Stimulated activated memory B cell treated with anti-CD40 and anti-IgM and Interleukin-4, amounts not matched to agents 10 μg/mL and 1 μg/mL and 100 μg/mL, for 72 hours (primary cell): ENCODE results near the gene ATXN10.

Experiments
- ATAC-seq: fragments of 150-1000 bp; cut with Tn5 transposase; 2 replicates; pipeline ENCODE4 v1.10.0; 2021
- H3K27ac Mint-ChIP-seq: one replicate; pipeline ENCODE4 v1.8.0; 2022; ENCODE audit warnings: mild to moderate bottlenecking, mixed read lengths
- H3K27me3 Mint-ChIP-seq: one replicate; pipeline ENCODE4 v1.8.0; 2022; ENCODE audit warnings: mixed read lengths
- H3K36me3 Mint-ChIP-seq: one replicate; pipeline ENCODE4 v1.8.0; 2022; ENCODE audit warnings: mixed read lengths
- H3K4me1 Mint-ChIP-seq: one replicate; pipeline ENCODE4 v1.8.0; 2022; ENCODE audit warnings: mixed read lengths
- H3K4me3 Mint-ChIP-seq: one replicate; pipeline ENCODE4 v1.8.0; 2022; ENCODE audit warnings: mild to moderate bottlenecking, moderate library complexity, mixed read lengths
- H3K9me3 Mint-ChIP-seq: one replicate; pipeline ENCODE4 v1.8.0; 2022; ENCODE audit warnings: mixed read lengths

The ATXN10 gene

DNA sequence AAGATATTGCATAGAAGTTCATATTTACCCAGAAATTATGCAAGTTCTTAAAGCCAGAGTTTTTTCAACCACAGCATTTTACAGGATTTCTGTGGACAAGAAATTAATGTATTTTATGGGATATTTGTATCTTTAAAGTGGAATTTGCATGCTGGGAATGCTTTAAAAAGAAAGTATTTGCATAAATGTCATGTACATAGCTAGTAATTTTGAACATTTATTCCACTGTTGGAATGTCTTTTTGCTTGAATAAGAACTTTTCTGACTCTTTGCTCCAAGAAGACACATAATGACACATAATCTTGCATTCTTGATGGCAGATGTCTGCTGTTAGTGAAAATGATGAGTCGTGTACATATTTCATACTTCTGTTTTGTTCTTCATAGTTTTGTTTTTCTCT, 66.6 kb downstream of the ATXN10 start:
- Mint-ChIP-seq H3K27ac (no peak overlapping the region), H3K36me3 (peaks cover 56% of the 10 kb centered on the region), H3K9me3 (no peaks in the 10 kb centered on the region), H3K4me1 (no peaks in the 10 kb centered on the region), H3K27me3 (no peaks in the 10 kb centered on the region), H3K4me3 (no peak overlapping the region)
- ATAC-seq = no peak

DNA sequence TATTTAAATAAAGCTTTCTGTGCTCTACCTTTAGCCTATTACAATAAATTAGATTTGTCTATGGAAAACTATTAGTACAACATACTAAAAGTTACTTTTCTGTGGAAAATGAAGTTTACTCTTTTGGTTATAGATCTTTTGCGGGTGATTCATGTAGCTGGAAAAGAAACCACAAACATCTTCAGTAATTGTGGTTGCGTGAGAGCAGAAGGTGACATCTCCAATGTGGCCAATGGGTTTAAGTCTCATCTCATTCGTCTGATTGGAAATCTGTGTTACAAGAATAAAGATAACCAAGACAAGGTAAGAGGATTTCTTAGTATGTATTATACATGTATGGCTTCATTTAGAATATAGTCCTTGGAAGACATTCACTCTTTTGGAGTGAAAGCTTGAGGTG, 68.6 kb downstream of the ATXN10 start:
- H3K9me3 Mint-ChIP-seq = no peaks in the 10 kb centered on the region
- H3K36me3 Mint-ChIP-seq = peaks cover 75% of the 10 kb centered on the region
- H3K4me1 Mint-ChIP-seq = no peaks in the 10 kb centered on the region
- H3K27me3 Mint-ChIP-seq = no peaks in the 10 kb centered on the region
- no peak overlapping the region for H3K4me3 Mint-ChIP-seq
- ATAC-seq = no peak
- no peak overlapping the region for H3K27ac Mint-ChIP-seq

GRCh38 chr22:45742866-45743450, 71.3 kb downstream of the ATXN10 start:
- H3K9me3 Mint-ChIP-seq = no peaks in the 10 kb centered on the region
- no peak overlapping the region for H3K4me3 Mint-ChIP-seq
- peaks cover 75% of the 10 kb centered on the region for H3K36me3 Mint-ChIP-seq
- no peaks in the 10 kb centered on the region for H3K27me3 Mint-ChIP-seq
- H3K4me1 Mint-ChIP-seq = peaks cover 10% of the 10 kb centered on the region
- ATAC-seq = no peak
- no peak overlapping the region for H3K27ac Mint-ChIP-seq

DNA sequence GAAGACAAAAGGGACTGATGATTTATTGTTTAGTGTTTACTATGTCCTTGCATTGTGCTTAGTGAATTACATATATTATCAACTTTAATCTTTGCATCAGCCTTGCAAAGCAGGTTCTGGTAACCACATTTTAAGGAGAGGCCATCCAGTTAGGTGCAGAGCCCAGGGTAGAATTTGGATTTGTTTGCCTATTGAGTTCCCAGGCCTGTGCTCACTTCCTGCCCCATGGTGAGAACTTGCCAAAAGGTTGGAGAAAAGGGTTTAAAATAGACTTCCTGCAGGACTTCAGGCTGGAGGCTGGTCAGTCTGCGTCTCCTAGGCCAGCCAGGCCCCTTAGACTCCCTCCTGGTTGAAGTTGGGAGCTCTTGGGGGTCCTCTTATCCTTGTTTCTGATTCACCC, 72.1 kb downstream of the ATXN10 start:
- Mint-ChIP-seq H3K9me3 (no peaks in the 10 kb centered on the region), H3K36me3 (peaks cover 74% of the 10 kb centered on the region), H3K27ac (no peak overlapping the region), H3K4me3 (no peak overlapping the region), H3K4me1 (peaks cover 10% of the 10 kb centered on the region), H3K27me3 (no peaks in the 10 kb centered on the region)
- no peak for ATAC-seq

DNA sequence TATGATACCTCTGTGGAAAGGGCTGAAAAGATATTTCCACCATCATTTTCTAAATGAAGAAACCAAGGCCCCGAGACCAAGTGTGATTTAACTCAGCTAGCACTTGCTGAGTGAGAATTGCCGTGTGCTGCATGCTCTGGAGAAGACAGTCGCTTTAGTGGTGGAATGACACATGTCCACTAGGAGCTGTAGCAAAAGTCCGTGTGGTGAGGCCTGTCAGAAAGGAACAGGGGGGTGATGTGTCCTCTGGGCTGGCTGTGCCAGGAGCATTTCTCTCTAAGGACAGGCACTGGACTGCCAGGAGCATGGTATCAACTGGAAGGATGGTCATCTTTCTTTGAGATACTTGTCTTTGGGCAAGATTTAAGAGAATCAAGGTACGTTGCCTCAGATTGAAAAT, 72.8 kb downstream of the ATXN10 start:
- Mint-ChIP-seq H3K9me3 (no peaks in the 10 kb centered on the region), H3K27ac (no peak overlapping the region), H3K27me3 (no peaks in the 10 kb centered on the region), H3K4me1 (peaks cover 10% of the 10 kb centered on the region), H3K4me3 (no peak overlapping the region), H3K36me3 (peaks cover 69% of the 10 kb centered on the region)
- ATAC-seq = no peak

DNA sequence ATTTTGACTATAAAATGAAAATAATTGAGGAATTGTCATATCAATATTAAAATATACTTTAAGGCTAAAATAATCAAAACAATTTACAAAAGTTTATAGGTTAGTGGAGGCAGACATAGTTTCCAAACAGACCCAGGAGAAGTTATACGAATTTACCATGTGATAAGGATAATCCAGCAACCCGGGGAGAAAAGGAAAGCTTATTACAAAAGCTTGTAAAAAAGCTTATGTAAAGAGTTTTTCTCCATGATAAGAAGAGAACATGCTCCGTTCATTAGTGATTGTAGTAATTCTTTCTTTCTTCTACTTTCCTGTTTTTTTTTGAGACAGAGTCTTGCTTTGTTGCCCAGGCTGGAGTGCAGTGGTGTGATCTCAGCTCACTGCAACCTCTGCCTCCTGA, 79.0 kb downstream of the ATXN10 start:
- H3K36me3 Mint-ChIP-seq = peaks cover 62% of the 10 kb centered on the region
- H3K27ac Mint-ChIP-seq = no peak overlapping the region
- H3K9me3 Mint-ChIP-seq = no peaks in the 10 kb centered on the region

DNA sequence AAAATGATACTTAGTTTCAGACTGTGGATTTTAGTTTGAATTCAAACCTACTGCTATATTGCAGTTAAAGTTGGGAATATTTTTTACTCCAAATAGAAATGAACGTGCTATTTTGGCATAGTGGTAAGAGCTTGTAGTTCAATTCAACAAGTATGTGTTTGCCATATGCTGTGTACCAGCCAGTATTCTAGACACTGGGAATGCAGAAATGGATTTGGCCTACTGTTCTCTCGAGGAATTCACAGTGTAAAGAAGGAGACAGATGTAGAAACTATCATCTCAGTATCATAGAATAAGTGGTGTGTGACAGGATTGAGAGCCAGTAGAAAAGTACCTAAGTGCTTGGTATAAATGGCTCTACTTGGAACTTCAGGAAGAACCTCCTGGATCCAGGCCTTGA, 80.4 kb downstream of the ATXN10 start:
- Mint-ChIP-seq H3K4me1 (peaks cover 3% of the 10 kb centered on the region), H3K27me3 (no peaks in the 10 kb centered on the region), H3K36me3 (peaks cover 60% of the 10 kb centered on the region), H3K9me3 (no peaks in the 10 kb centered on the region), H3K4me3 (no peak overlapping the region), H3K27ac (no peak overlapping the region)
- no peak for ATAC-seq

More for the DNA sequence above, 79.0 kb downstream of the ATXN10 start:
- ATAC-seq = no peak
- peaks cover 10% of the 10 kb centered on the region for H3K4me1 Mint-ChIP-seq
- H3K27me3 Mint-ChIP-seq = no peaks in the 10 kb centered on the region
- H3K4me3 Mint-ChIP-seq = no peak overlapping the region

GRCh38 chr22:45754822-45755221, 83.2 kb downstream of the ATXN10 start:
- Mint-ChIP-seq H3K4me3 (no peak overlapping the region), H3K27me3 (no peaks in the 10 kb centered on the region), H3K27ac (no peak overlapping the region), H3K4me1 (no peaks in the 10 kb centered on the region), H3K36me3 (peaks cover 53% of the 10 kb centered on the region), H3K9me3 (no peaks in the 10 kb centered on the region)
- no peak for ATAC-seq

DNA sequence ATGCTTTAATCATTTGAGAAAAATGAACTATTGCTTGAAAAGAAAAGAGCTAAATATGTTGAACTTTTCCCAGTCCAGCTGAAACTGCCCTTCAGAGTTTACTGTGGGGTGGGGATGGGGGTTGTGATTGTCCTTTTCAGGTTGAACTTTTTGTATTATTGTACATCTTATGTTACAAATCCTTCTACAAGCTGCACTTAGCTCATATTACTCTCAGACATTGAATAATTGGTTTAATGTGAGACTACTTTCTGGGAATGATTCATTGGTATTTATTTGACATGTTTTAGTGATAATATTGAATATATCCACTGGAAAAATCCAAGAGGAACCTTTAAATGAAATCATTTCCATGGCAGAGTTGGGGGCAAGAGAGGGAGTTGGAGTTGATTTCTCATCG, 84.9 kb downstream of the ATXN10 start:
- Mint-ChIP-seq H3K4me3 (no peak overlapping the region), H3K4me1 (no peaks in the 10 kb centered on the region), H3K9me3 (no peaks in the 10 kb centered on the region), H3K27ac (no peak overlapping the region), H3K36me3 (peaks cover 43% of the 10 kb centered on the region), H3K27me3 (no peaks in the 10 kb centered on the region)
- ATAC-seq = no peak

DNA sequence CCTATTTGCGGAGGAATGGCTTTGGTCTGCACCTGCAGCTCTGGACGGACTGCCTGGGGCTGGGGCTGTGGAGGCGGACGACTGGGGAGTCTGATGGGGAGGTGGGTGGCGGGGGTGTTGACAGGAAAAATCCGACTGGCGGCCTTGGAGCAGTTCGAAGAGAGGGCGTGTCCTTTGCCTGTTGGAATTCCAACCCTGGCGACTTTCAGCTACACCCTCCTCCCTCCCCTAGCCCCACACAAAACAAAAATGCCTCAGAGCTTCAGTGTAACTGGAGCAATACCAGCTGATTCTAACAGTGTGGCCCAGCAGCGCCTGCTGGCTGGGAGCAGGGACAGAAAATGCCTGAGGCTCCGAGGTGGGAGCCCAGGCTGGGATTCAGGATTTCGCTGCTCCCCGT, 85.4 kb downstream of the ATXN10 start:
- Mint-ChIP-seq H3K4me3 (no peak overlapping the region), H3K27me3 (no peaks in the 10 kb centered on the region), H3K4me1 (no peaks in the 10 kb centered on the region), H3K9me3 (no peaks in the 10 kb centered on the region), H3K36me3 (peaks cover 41% of the 10 kb centered on the region), H3K27ac (no peak overlapping the region)
- no peak for ATAC-seq

GRCh38 chr22:45757936-45758335, 86.3 kb downstream of the ATXN10 start:
- peaks cover 39% of the 10 kb centered on the region for H3K36me3 Mint-ChIP-seq
- no peaks in the 10 kb centered on the region for H3K9me3 Mint-ChIP-seq
- no peaks in the 10 kb centered on the region for H3K27me3 Mint-ChIP-seq
- no peak overlapping the region for H3K4me3 Mint-ChIP-seq
- H3K27ac Mint-ChIP-seq = no peak overlapping the region
- ATAC-seq = no peak
- no peaks in the 10 kb centered on the region for H3K4me1 Mint-ChIP-seq

- no peaks in the 10 kb centered on the region for H3K4me1 Mint-ChIP-seq
- no peak overlapping the region for H3K27ac Mint-ChIP-seq
- H3K4me3 Mint-ChIP-seq = no peak overlapping the region
- no peak for ATAC-seq
- no peaks in the 10 kb centered on the region for H3K9me3 Mint-ChIP-seq
- no peaks in the 10 kb centered on the region for H3K27me3 Mint-ChIP-seq
- peaks cover 39% of the 10 kb centered on the region for H3K36me3 Mint-ChIP-seq
Measured at GRCh38 chr22:45758603-45759002, 87.0 kb downstream of the ATXN10 start.

DNA sequence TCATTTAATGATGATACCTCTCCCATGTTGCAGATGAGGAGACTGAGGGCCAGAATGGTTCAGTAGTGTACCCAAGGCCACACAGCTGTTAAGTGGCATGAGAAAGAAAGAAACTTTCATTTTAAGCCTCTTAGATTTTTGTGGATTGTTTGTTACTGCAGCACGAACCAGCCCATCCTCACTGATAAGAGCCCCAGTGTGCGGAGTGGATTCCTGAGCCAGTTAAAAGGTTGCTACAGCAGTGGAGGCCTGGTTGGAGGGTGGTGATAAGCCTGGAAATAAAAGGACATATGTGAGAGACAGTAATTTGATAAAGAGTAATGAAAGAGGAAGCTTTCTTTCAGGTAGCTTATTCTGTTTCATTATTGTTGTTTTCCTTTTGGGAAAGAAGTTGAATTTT, 89.0 kb downstream of the ATXN10 start:
- Mint-ChIP-seq H3K27ac (no peak overlapping the region), H3K9me3 (no peaks in the 10 kb centered on the region), H3K36me3 (peaks cover 32% of the 10 kb centered on the region), H3K4me1 (no peaks in the 10 kb centered on the region), H3K27me3 (no peaks in the 10 kb centered on the region), H3K4me3 (no peak overlapping the region)
- ATAC-seq = no peak

GRCh38 chr22:45762545-45763235, 91.1 kb downstream of the ATXN10 start:
- no peak for ATAC-seq
- H3K4me3 Mint-ChIP-seq = no peak overlapping the region
- no peak overlapping the region for H3K27ac Mint-ChIP-seq
- H3K4me1 Mint-ChIP-seq = no peaks in the 10 kb centered on the region
- H3K9me3 Mint-ChIP-seq = no peaks in the 10 kb centered on the region
- no peaks in the 10 kb centered on the region for H3K27me3 Mint-ChIP-seq
- peaks cover 23% of the 10 kb centered on the region for H3K36me3 Mint-ChIP-seq

- H3K9me3 Mint-ChIP-seq = no peaks in the 10 kb centered on the region
- H3K4me3 Mint-ChIP-seq = no peak overlapping the region
- no peaks in the 10 kb centered on the region for H3K27me3 Mint-ChIP-seq
- ATAC-seq = no peak
- H3K4me1 Mint-ChIP-seq = peaks cover 2% of the 10 kb centered on the region
- H3K27ac Mint-ChIP-seq = no peak overlapping the region
- H3K36me3 Mint-ChIP-seq = peaks cover 28% of the 10 kb centered on the region
Measured at GRCh38 chr22:45763236-45763624, 91.6 kb downstream of the ATXN10 start.

GRCh38 chr22:45768490-45768889, 96.9 kb downstream of the ATXN10 start:
- H3K4me3 Mint-ChIP-seq = no peak overlapping the region
- H3K9me3 Mint-ChIP-seq = peaks cover 4% of the 10 kb centered on the region
- H3K27ac Mint-ChIP-seq = no peak overlapping the region
- no peaks in the 10 kb centered on the region for H3K27me3 Mint-ChIP-seq
- ATAC-seq = no peak
- peaks cover 58% of the 10 kb centered on the region for H3K36me3 Mint-ChIP-seq
- H3K4me1 Mint-ChIP-seq = peaks cover 34% of the 10 kb centered on the region
